IPS DF 19.7 (cell line): ENCODE measurements around the gene KDM2A.

ENCODE experiments used
- DNase-seq: peaks from one replicate; pipeline ENCODE4 v3.0.0-alpha.2; 2013; ENCODE audit warnings: low read depth, low spot score

KDM2A gene

GRCh38 chr11:67237574-67237973 is 118.5 kb downstream of the KDM2A start:
- no peak for DNase-seq

GRCh38 chr11:67238894-67239782 is 120.1 kb downstream of the KDM2A start:
- DNase-seq = no peak

- DNase-seq = peak; percentile 96
Measured at GRCh38 chr11:67239783-67240575, 120.9 kb downstream of the KDM2A start.

- DNase-seq = no peak
Measured at GRCh38 chr11:67240576-67241389, 121.7 kb downstream of the KDM2A start.

- DNase-seq = no peak
Measured at GRCh38 chr11:67242548-67242947, 123.5 kb downstream of the KDM2A start.

- no peak for DNase-seq
Measured at GRCh38 chr11:67243051-67243450, 124.0 kb downstream of the KDM2A start.

- no peak for DNase-seq
Measured at GRCh38 chr11:67245046-67245445, 126.0 kb downstream of the KDM2A start.

GRCh38 chr11:67247946-67248550 is 129.0 kb downstream of the KDM2A start:
- DNase-seq = no peak

GRCh38 chr11:67248653-67249052 is 129.6 kb downstream of the KDM2A start:
- DNase-seq = no peak

GRCh38 chr11:67250059-67251043 is 131.3 kb downstream of the KDM2A start:
- DNase-seq = no peak

- no peak for DNase-seq
Measured at GRCh38 chr11:67251841-67252240, 132.8 kb downstream of the KDM2A start.

- DNase-seq = no peak
Measured at GRCh38 chr11:67252831-67253239, 133.8 kb downstream of the KDM2A start.

GRCh38 chr11:67253872-67254624 is 135.0 kb downstream of the KDM2A start:
- no peak for DNase-seq

GRCh38 chr11:67254798-67255197 is 135.7 kb downstream of the KDM2A start:
- no peak for DNase-seq

GRCh38 chr11:67255353-67255752 is 136.3 kb downstream of the KDM2A start:
- no peak for DNase-seq

GRCh38 chr11:67255864-67256263 is 136.8 kb downstream of the KDM2A start:
- no peak for DNase-seq

- no peak for DNase-seq
Measured at GRCh38 chr11:67256477-67257135, 137.5 kb downstream of the KDM2A start.

GRCh38 chr11:67260406-67260805 is 141.3 kb downstream of the KDM2A start:
- DNase-seq = no peak
